ENCODE results near the gene ST8SIA4.

Gene ST8SIA4

GRCh38 chr5:100902440-100903038, 543 bp downstream of the ST8SIA4 start:
- no peak for DNase-seq (ENCODE audit: low read depth)
- peak overlapping the region; percentile 63 for H3K4me3 ChIP-seq (replicated peaks; ENCODE audit: low read depth, low read length)
- TF ChIP-seq CTCF (IDR thresholded peaks at IDR 0.05; ENCODE audit: low read length, missing control alignments), result no peak

- H3K4me3 ChIP-seq (replicated peaks; ENCODE audit: low read depth, low read length), result peak overlapping the region; percentile 63
- DNase-seq (ENCODE audit: low read depth), result peak; percentile 53
Measured at GRCh38 chr5:100901821-100902341, 1.2 kb downstream of the ST8SIA4 start.

GRCh38 chr5:100900796-100901781, 2.0 kb downstream of the ST8SIA4 start:
- peak overlapping the region; percentile 63 for H3K4me3 ChIP-seq (replicated peaks; ENCODE audit: low read depth, low read length)
- DNase-seq (ENCODE audit: low read depth), result peak; percentile 55
- TF ChIP-seq CTCF (IDR thresholded peaks at IDR 0.05; ENCODE audit: low read length, missing control alignments), result no peak

More at GRCh38 chr5:100901821-100902341, 1.2 kb downstream of the ST8SIA4 start:
- TF ChIP-seq CTCF (IDR thresholded peaks at IDR 0.05; ENCODE audit: low read length, missing control alignments), result no peak

GRCh38 chr5:100900142-100900795, 2.8 kb downstream of the ST8SIA4 start:
- DNase-seq (ENCODE audit: low read depth), result peak; percentile 54
- peak; percentile 21 for TF ChIP-seq CTCF (IDR thresholded peaks at IDR 0.05; ENCODE audit: low read length, missing control alignments)
- peak overlapping the region; percentile 63 for H3K4me3 ChIP-seq (replicated peaks; ENCODE audit: low read depth, low read length)

GRCh38 chr5:100899675-100900074, 3.4 kb downstream of the ST8SIA4 start:
- TF ChIP-seq CTCF (IDR thresholded peaks at IDR 0.05; ENCODE audit: low read length, missing control alignments), result no peak
- DNase-seq (ENCODE audit: low read depth), result no peak
- H3K4me3 ChIP-seq (replicated peaks; ENCODE audit: low read depth, low read length), result no peak overlapping the region

GRCh38 chr5:100898504-100899346, 4.4 kb downstream of the ST8SIA4 start:
- no peak for DNase-seq (ENCODE audit: low read depth)
- no peak for TF ChIP-seq CTCF (IDR thresholded peaks at IDR 0.05; ENCODE audit: low read length, missing control alignments)
- H3K4me3 ChIP-seq (replicated peaks; ENCODE audit: low read depth, low read length), result no peak overlapping the region

Data from fibroblast of pulmonary artery (primary cell).